ENCODE data around the gene CMTR1.
A peak's percentile ranks its signal among the peaks of the same experiment; 100 is the strongest.

Gene CMTR1

GRCh38 chr6:37502703-37503291 is 69.8 kb downstream of the CMTR1 start:
- Mint-ChIP-seq H3K4me3 (peak overlapping the region; percentile 58), H3K27ac (peak overlapping the region; percentile 99), H3K36me3 (peaks cover 22% of the 10 kb centered on the region), H3K4me1 (peaks cover 71% of the 10 kb centered on the region), H3K9me3 (no peaks in the 10 kb centered on the region)
- peak in 1 of 2 donors; percentile 73 for DNase-seq (ENCODE audit: low spot score in 2 of 2)
- peak; percentile 68 for ATAC-seq

- H3K27ac Mint-ChIP-seq, result peak overlapping the region; percentile 99
- no peak for DNase-seq (ENCODE audit: low spot score in 2 of 2)
- H3K4me1 Mint-ChIP-seq, result peaks cover 71% of the 10 kb centered on the region
Measured at GRCh38 chr6:37503309-37503965, 70.4 kb downstream of the CMTR1 start.

GRCh38 chr6:37504024-37504423 is 71.0 kb downstream of the CMTR1 start:
- Mint-ChIP-seq H3K27ac (peak overlapping the region; percentile 99), H3K4me3 (peak overlapping the region; percentile 58), H3K9me3 (peaks cover 2% of the 10 kb centered on the region), H3K4me1 (peaks cover 69% of the 10 kb centered on the region), H3K36me3 (peaks cover 22% of the 10 kb centered on the region)
- no peak for DNase-seq (ENCODE audit: low spot score in 2 of 2)
- ATAC-seq, result no peak

More at GRCh38 chr6:37503309-37503965, 70.4 kb downstream of the CMTR1 start:
- ATAC-seq, result no peak
- H3K36me3 Mint-ChIP-seq, result peaks cover 22% of the 10 kb centered on the region
- H3K4me3 Mint-ChIP-seq, result peak overlapping the region; percentile 58
- peaks cover 2% of the 10 kb centered on the region for H3K9me3 Mint-ChIP-seq

GRCh38 chr6:37506479-37506878 is 73.5 kb downstream of the CMTR1 start:
- H3K4me1 Mint-ChIP-seq, result peaks cover 59% of the 10 kb centered on the region
- H3K9me3 Mint-ChIP-seq, result peaks cover 2% of the 10 kb centered on the region
- DNase-seq (ENCODE audit: low spot score in 2 of 2) (no peak), ATAC-seq (no peak)
- no peak overlapping the region for H3K4me3 Mint-ChIP-seq
- H3K36me3 Mint-ChIP-seq, result peaks cover 15% of the 10 kb centered on the region
- H3K27ac Mint-ChIP-seq, result peak overlapping the region; percentile 27

GRCh38 chr6:37507077-37507476 is 74.1 kb downstream of the CMTR1 start:
- Mint-ChIP-seq H3K4me1 (peaks cover 58% of the 10 kb centered on the region), H3K9me3 (peaks cover 2% of the 10 kb centered on the region), H3K27ac (peak overlapping the region; percentile 71), H3K4me3 (no peak overlapping the region), H3K36me3 (peaks cover 10% of the 10 kb centered on the region)
- ATAC-seq (no peak), DNase-seq (ENCODE audit: low spot score in 2 of 2) (no peak)

- DNase-seq (ENCODE audit: low spot score in 2 of 2), result no peak
- Mint-ChIP-seq H3K27ac (peak overlapping the region; percentile 71), H3K4me3 (no peak overlapping the region), H3K9me3 (peaks cover 2% of the 10 kb centered on the region), H3K4me1 (peaks cover 54% of the 10 kb centered on the region), H3K36me3 (peaks cover 2% of the 10 kb centered on the region)
- peak; percentile 76 for ATAC-seq
Measured at GRCh38 chr6:37507690-37508421, 74.8 kb downstream of the CMTR1 start.

- Mint-ChIP-seq H3K27ac (peak overlapping the region; percentile 62), H3K9me3 (peaks cover 2% of the 10 kb centered on the region), H3K4me3 (no peak overlapping the region), H3K4me1 (peaks cover 60% of the 10 kb centered on the region), H3K36me3 (no peaks in the 10 kb centered on the region)
- DNase-seq (ENCODE audit: low spot score in 2 of 2) (no peak), ATAC-seq (no peak)
Measured at GRCh38 chr6:37511201-37511600, 78.2 kb downstream of the CMTR1 start.

- Mint-ChIP-seq H3K27ac (no peak overlapping the region), H3K4me1 (peaks cover 67% of the 10 kb centered on the region), H3K9me3 (peaks cover 2% of the 10 kb centered on the region), H3K36me3 (peaks cover 3% of the 10 kb centered on the region), H3K4me3 (no peak overlapping the region)
- no peak for ATAC-seq
- no peak for DNase-seq (ENCODE audit: low spot score in 2 of 2)
Measured at GRCh38 chr6:37511910-37512399, 78.9 kb downstream of the CMTR1 start.

GRCh38 chr6:37512400-37513011 is 79.5 kb downstream of the CMTR1 start:
- peak overlapping the region; percentile 73 for H3K27ac Mint-ChIP-seq
- peaks cover 8% of the 10 kb centered on the region for H3K36me3 Mint-ChIP-seq
- peaks cover 2% of the 10 kb centered on the region for H3K9me3 Mint-ChIP-seq
- H3K4me1 Mint-ChIP-seq, result peaks cover 73% of the 10 kb centered on the region
- H3K4me3 Mint-ChIP-seq, result no peak overlapping the region
- ATAC-seq, result no peak
- no peak for DNase-seq (ENCODE audit: low spot score in 2 of 2)

GRCh38 chr6:37513155-37513554 is 80.1 kb downstream of the CMTR1 start:
- peaks cover 11% of the 10 kb centered on the region for H3K36me3 Mint-ChIP-seq
- ATAC-seq, result no peak

GRCh38 chr6:37513576-37513975 is 80.6 kb downstream of the CMTR1 start:
- ATAC-seq, result no peak
- Mint-ChIP-seq H3K9me3 (no peaks in the 10 kb centered on the region), H3K4me3 (no peak overlapping the region), H3K4me1 (peaks cover 75% of the 10 kb centered on the region), H3K27ac (peak overlapping the region; percentile 73), H3K36me3 (peaks cover 11% of the 10 kb centered on the region)
- no peak for DNase-seq (ENCODE audit: low spot score in 2 of 2)

More at GRCh38 chr6:37513155-37513554, 80.1 kb downstream of the CMTR1 start:
- Mint-ChIP-seq H3K9me3 (peaks cover 2% of the 10 kb centered on the region), H3K4me3 (no peak overlapping the region), H3K27ac (peak overlapping the region; percentile 73), H3K4me1 (peaks cover 75% of the 10 kb centered on the region)
- DNase-seq (ENCODE audit: low spot score in 2 of 2), result no peak

GRCh38 chr6:37514321-37514771 is 81.3 kb downstream of the CMTR1 start:
- no peak for DNase-seq (ENCODE audit: low spot score in 2 of 2)
- Mint-ChIP-seq H3K4me1 (peaks cover 81% of the 10 kb centered on the region), H3K36me3 (peaks cover 11% of the 10 kb centered on the region), H3K27ac (peak overlapping the region; percentile 93), H3K9me3 (no peaks in the 10 kb centered on the region), H3K4me3 (peak overlapping the region; percentile 75)
- ATAC-seq, result peak; percentile 69

GRCh38 chr6:37514837-37515236 is 81.8 kb downstream of the CMTR1 start:
- Mint-ChIP-seq H3K4me3 (peak overlapping the region; percentile 75), H3K9me3 (no peaks in the 10 kb centered on the region), H3K36me3 (peaks cover 11% of the 10 kb centered on the region), H3K4me1 (peaks cover 84% of the 10 kb centered on the region), H3K27ac (peak overlapping the region; percentile 93)
- ATAC-seq (no peak), DNase-seq (ENCODE audit: low spot score in 2 of 2) (no peak)

GRCh38 chr6:37515712-37516075 is 82.7 kb downstream of the CMTR1 start:
- Mint-ChIP-seq H3K4me3 (peak overlapping the region; percentile 75), H3K9me3 (no peaks in the 10 kb centered on the region), H3K27ac (peak overlapping the region; percentile 93), H3K4me1 (peaks cover 87% of the 10 kb centered on the region), H3K36me3 (peaks cover 11% of the 10 kb centered on the region)
- DNase-seq (ENCODE audit: low spot score in 2 of 2) (no peak), ATAC-seq (no peak)
